Activated T-cell treated with anti-CD3 and anti-CD28 coated beads, Interleukin-2, amount 50 U/mL, for 24 hours (primary cell): ENCODE measurements around the gene KNSTRN.

Experiments used
- DNase-seq: peaks from one replicate; pipeline ENCODE4 v3.0.0-alpha.2; 2020
- H3K27ac Mint-ChIP-seq: 2 replicates; pipeline ENCODE4 v1.8.0; 2020; ENCODE audit warnings: mild to moderate bottlenecking, mixed read lengths
- H3K27me3 Mint-ChIP-seq: 2 replicates; pipeline ENCODE4 v1.8.0; 2020; ENCODE audit warnings: mixed read lengths
- H3K36me3 Mint-ChIP-seq: 2 replicates; pipeline ENCODE4 v1.8.0; 2020; ENCODE audit warnings: low read depth, mixed read lengths
- H3K4me1 Mint-ChIP-seq: 2 replicates; pipeline ENCODE4 v1.8.0; 2020; ENCODE audit warnings: low read depth, mixed read lengths
- H3K4me3 Mint-ChIP-seq: 2 replicates; pipeline ENCODE4 v1.8.0; 2020; ENCODE audit warnings: mild to moderate bottlenecking, moderate library complexity, mixed read lengths
- H3K9me3 Mint-ChIP-seq: 2 replicates; pipeline ENCODE4 v1.8.0; 2020; ENCODE audit warnings: mixed read lengths

Gene KNSTRN

GRCh38 chr15:40342416-40343320 is 39.9 kb upstream of the KNSTRN start:
- Mint-ChIP-seq H3K4me3 (no peak overlapping the region), H3K27me3 (no peaks in the 10 kb centered on the region), H3K36me3 (no peaks in the 10 kb centered on the region), H3K4me1 (peaks cover 6% of the 10 kb centered on the region), H3K27ac (no peak overlapping the region), H3K9me3 (no peaks in the 10 kb centered on the region)
- no peak for DNase-seq

GRCh38 chr15:40343512-40343911 is 39.0 kb upstream of the KNSTRN start:
- Mint-ChIP-seq H3K36me3 (no peaks in the 10 kb centered on the region), H3K4me1 (no peaks in the 10 kb centered on the region), H3K27me3 (no peaks in the 10 kb centered on the region), H3K27ac (no peak overlapping the region), H3K9me3 (no peaks in the 10 kb centered on the region), H3K4me3 (no peak overlapping the region)
- no peak for DNase-seq

- Mint-ChIP-seq H3K27ac (no peak overlapping the region), H3K36me3 (no peaks in the 10 kb centered on the region), H3K9me3 (no peaks in the 10 kb centered on the region), H3K4me3 (no peak overlapping the region), H3K27me3 (no peaks in the 10 kb centered on the region), H3K4me1 (no peaks in the 10 kb centered on the region)
- DNase-seq = no peak
Observed at GRCh38 chr15:40344217-40344616, 38.3 kb upstream of the KNSTRN start.

- Mint-ChIP-seq H3K27ac (no peak overlapping the region), H3K36me3 (no peaks in the 10 kb centered on the region), H3K9me3 (no peaks in the 10 kb centered on the region), H3K4me3 (no peak overlapping the region), H3K27me3 (no peaks in the 10 kb centered on the region), H3K4me1 (no peaks in the 10 kb centered on the region)
- DNase-seq = peak; percentile 80
Observed at GRCh38 chr15:40344631-40345120, 37.8 kb upstream of the KNSTRN start.

GRCh38 chr15:40345225-40345866 is 37.2 kb upstream of the KNSTRN start:
- H3K27ac Mint-ChIP-seq = no peak overlapping the region
- no peaks in the 10 kb centered on the region for H3K27me3 Mint-ChIP-seq
- no peak overlapping the region for H3K4me3 Mint-ChIP-seq
- no peaks in the 10 kb centered on the region for H3K9me3 Mint-ChIP-seq
- no peaks in the 10 kb centered on the region for H3K36me3 Mint-ChIP-seq
- no peaks in the 10 kb centered on the region for H3K4me1 Mint-ChIP-seq
- DNase-seq = no peak

GRCh38 chr15:40345867-40346578 is 36.5 kb upstream of the KNSTRN start:
- no peak overlapping the region for H3K4me3 Mint-ChIP-seq
- no peaks in the 10 kb centered on the region for H3K27me3 Mint-ChIP-seq
- H3K9me3 Mint-ChIP-seq = no peaks in the 10 kb centered on the region
- no peak overlapping the region for H3K27ac Mint-ChIP-seq
- DNase-seq = no peak
- H3K36me3 Mint-ChIP-seq = no peaks in the 10 kb centered on the region
- H3K4me1 Mint-ChIP-seq = no peaks in the 10 kb centered on the region

GRCh38 chr15:40346579-40347558 is 35.7 kb upstream of the KNSTRN start:
- no peak overlapping the region for H3K27ac Mint-ChIP-seq
- H3K4me1 Mint-ChIP-seq = no peaks in the 10 kb centered on the region
- no peak for DNase-seq
- no peak overlapping the region for H3K4me3 Mint-ChIP-seq
- H3K36me3 Mint-ChIP-seq = no peaks in the 10 kb centered on the region
- H3K9me3 Mint-ChIP-seq = no peaks in the 10 kb centered on the region
- no peaks in the 10 kb centered on the region for H3K27me3 Mint-ChIP-seq

- no peaks in the 10 kb centered on the region for H3K27me3 Mint-ChIP-seq
- H3K27ac Mint-ChIP-seq = no peak overlapping the region
Observed at GRCh38 chr15:40347559-40348473, 34.7 kb upstream of the KNSTRN start.

GRCh38 chr15:40348474-40348870 is 34.0 kb upstream of the KNSTRN start:
- H3K4me3 Mint-ChIP-seq = no peak overlapping the region
- no peaks in the 10 kb centered on the region for H3K27me3 Mint-ChIP-seq
- H3K36me3 Mint-ChIP-seq = no peaks in the 10 kb centered on the region
- no peaks in the 10 kb centered on the region for H3K4me1 Mint-ChIP-seq
- no peaks in the 10 kb centered on the region for H3K9me3 Mint-ChIP-seq
- no peak for DNase-seq
- no peak overlapping the region for H3K27ac Mint-ChIP-seq

More at GRCh38 chr15:40347559-40348473, 34.7 kb upstream of the KNSTRN start:
- H3K4me1 Mint-ChIP-seq = no peaks in the 10 kb centered on the region
- no peak for DNase-seq
- no peaks in the 10 kb centered on the region for H3K9me3 Mint-ChIP-seq
- H3K4me3 Mint-ChIP-seq = no peak overlapping the region
- H3K36me3 Mint-ChIP-seq = no peaks in the 10 kb centered on the region

GRCh38 chr15:40349163-40349562 is 33.4 kb upstream of the KNSTRN start:
- H3K36me3 Mint-ChIP-seq = no peaks in the 10 kb centered on the region
- H3K4me3 Mint-ChIP-seq = no peak overlapping the region
- no peaks in the 10 kb centered on the region for H3K27me3 Mint-ChIP-seq
- no peak overlapping the region for H3K27ac Mint-ChIP-seq
- H3K9me3 Mint-ChIP-seq = no peaks in the 10 kb centered on the region
- no peaks in the 10 kb centered on the region for H3K4me1 Mint-ChIP-seq
- DNase-seq = no peak

GRCh38 chr15:40352281-40352901 is 30.1 kb upstream of the KNSTRN start:
- Mint-ChIP-seq H3K9me3 (no peaks in the 10 kb centered on the region), H3K4me3 (no peak overlapping the region), H3K4me1 (peaks cover 3% of the 10 kb centered on the region), H3K27me3 (no peaks in the 10 kb centered on the region), H3K36me3 (no peaks in the 10 kb centered on the region), H3K27ac (no peak overlapping the region)
- no peak for DNase-seq

GRCh38 chr15:40353697-40354096 is 28.8 kb upstream of the KNSTRN start:
- DNase-seq = no peak
- no peak overlapping the region for H3K4me3 Mint-ChIP-seq
- H3K9me3 Mint-ChIP-seq = no peaks in the 10 kb centered on the region
- peaks cover 7% of the 10 kb centered on the region for H3K4me1 Mint-ChIP-seq
- H3K36me3 Mint-ChIP-seq = no peaks in the 10 kb centered on the region
- H3K27ac Mint-ChIP-seq = no peak overlapping the region
- H3K27me3 Mint-ChIP-seq = no peaks in the 10 kb centered on the region
